Esophagus squamous epithelium (tissue), 4 donors: ENCODE results near the gene TYW3.
"Not testable (repeated sequence)": the region's sequence is repeated elsewhere in the genome, so short reads cannot be mapped to it uniquely, and the experiment has no call there.

Source experiments
- POLR2A ChIP-seq, 4 donors: fragments of 450-650 bp; IDR thresholded peaks; one replicate each; pipeline ENCODE4 v1.6.1; 2017; ENCODE audit warnings: antibody characterized with exemption in 4 of 4, mild to moderate bottlenecking in 4 of 4, moderate library complexity in 3 of 4
- TF ChIP-seq, protein P1 (sequence below), 6 experiments: fragments of 450-650 bp in 4 of 6; fragments of 200-600 bp in 2 of 6; sonication (generic) in 2 of 6; IDR thresholded peaks; one replicate each; pipeline ENCODE4 v1.5.1; 2016 to 2019; ENCODE audit warnings: antibody characterized with exemption in 6 of 6, mild to moderate bottlenecking in 4 of 6, moderate library complexity in 4 of 6

- TF ChIP-seq, protein P1, sequence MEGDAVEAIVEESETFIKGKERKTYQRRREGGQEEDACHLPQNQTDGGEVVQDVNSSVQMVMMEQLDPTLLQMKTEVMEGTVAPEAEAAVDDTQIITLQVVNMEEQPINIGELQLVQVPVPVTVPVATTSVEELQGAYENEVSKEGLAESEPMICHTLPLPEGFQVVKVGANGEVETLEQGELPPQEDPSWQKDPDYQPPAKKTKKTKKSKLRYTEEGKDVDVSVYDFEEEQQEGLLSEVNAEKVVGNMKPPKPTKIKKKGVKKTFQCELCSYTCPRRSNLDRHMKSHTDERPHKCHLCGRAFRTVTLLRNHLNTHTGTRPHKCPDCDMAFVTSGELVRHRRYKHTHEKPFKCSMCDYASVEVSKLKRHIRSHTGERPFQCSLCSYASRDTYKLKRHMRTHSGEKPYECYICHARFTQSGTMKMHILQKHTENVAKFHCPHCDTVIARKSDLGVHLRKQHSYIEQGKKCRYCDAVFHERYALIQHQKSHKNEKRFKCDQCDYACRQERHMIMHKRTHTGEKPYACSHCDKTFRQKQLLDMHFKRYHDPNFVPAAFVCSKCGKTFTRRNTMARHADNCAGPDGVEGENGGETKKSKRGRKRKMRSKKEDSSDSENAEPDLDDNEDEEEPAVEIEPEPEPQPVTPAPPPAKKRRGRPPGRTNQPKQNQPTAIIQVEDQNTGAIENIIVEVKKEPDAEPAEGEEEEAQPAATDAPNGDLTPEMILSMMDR (IDR thresholded peaks at IDR 0.05), result not testable (repeated sequence)
- not testable (repeated sequence) for TF ChIP-seq POLR2A (IDR thresholded peaks at IDR 0.05)
Observed at GRCh38 chr1:74745247-74745646, 12.3 kb downstream of the TYW3 start.
